Right lobe of liver (tissue), 6 donors: ENCODE results near the gene PIWIL4. TPM values are rescaled to one million over a fixed set of nuclear protein-coding genes. Genes with fewer than 3 reads are reported as not detected.
A peak's percentile ranks its signal among the peaks of the same experiment; 100 is the strongest.

Source experiments
- ATAC-seq, 4 donors: fragments of 200-7000 bp; cut with Tn5 transposase; one replicate each; pipeline ENCODE4 v1.9.1; 2020; ENCODE audit warnings: mild to moderate bottlenecking in 4 of 4, moderate library complexity in 4 of 4
- DNase-seq, 3 donors: peaks; one replicate each; pipeline ENCODE4 v3.0.0-alpha.2; 2020
- H3K27ac ChIP-seq, 3 donors: fragments of 200-600 bp; one replicate each; pipeline ENCODE4 v1.8.0; 2022
- H3K27me3 ChIP-seq, 2 donors: fragments of 200-600 bp; one replicate each; pipeline ENCODE4 v1.8.0; 2022
- H3K36me3 ChIP-seq, 4 donors: fragments of 200-600 bp; sonication (generic) in 1 of 4; one replicate each; pipeline versions ENCODE4 v1.5.1 to v1.8.0; 2017 to 2022; ENCODE audit warnings: control low read depth in 1 of 4
- H3K4me1 ChIP-seq, 4 donors: fragments of 200-600 bp; sonication (generic) in 1 of 4; one replicate each; pipeline versions ENCODE4 v1.5.1 to v1.8.0; 2017 to 2022; ENCODE audit warnings: control low read depth in 1 of 4
- H3K4me3 ChIP-seq, 3 donors: fragments of 200-600 bp; one replicate each; pipeline ENCODE4 v1.8.0; 2022
- H3K9me3 ChIP-seq, 4 donors: fragments of 200-600 bp; sonication (generic) in 1 of 4; one replicate each; pipeline versions ENCODE4 v1.5.1 to v1.8.0; 2017 to 2022; ENCODE audit warnings: control low read depth in 1 of 4
- CTCF ChIP-seq, 4 donors: fragments of 200-600 bp in 3 of 4; fragments of 450-650 bp in 1 of 4; IDR thresholded peaks; one replicate each; pipeline versions ENCODE4 v1.5.1 to v1.8.0; 2016 to 2022; ENCODE audit warnings: antibody characterized with exemption in 4 of 4, mild to moderate bottlenecking in 2 of 4
- POLR2A ChIP-seq: fragments of 450-650 bp; IDR thresholded peaks from one replicate; pipeline ENCODE4 v1.6.1; 2017; ENCODE audit warnings: antibody characterized with exemption, mild to moderate bottlenecking
- WGBS: methylation state at CpG from one replicate; pipeline ENCODE4 v1.1.6; 2018; ENCODE audit warnings: low coverage, low lambda C conversion rate; ENCODE audit not compliant: insufficient coverage; ENCODE audit errors: missing lambda C conversion rate; 5-methylcytosine and 5-hydroxymethylcytosine counted together
- intact Hi-C, 2 donors: fragments of 100-400 bp; cut with DNase I; formaldehyde crosslinking; loops; one replicate each; pipeline versions ENCODE4 v1.11.2 to v1.14.1; 2022
- total RNA-seq, 6 experiments: library from RNA; depleted of rRNA in 2 of 6; stranded (reverse); fragments of >200 nt in 2 of 6; fragmentation: NEBNext Ultra II Directional in 3 of 6; extraction: Animal tissue kit (Norgen Biotek cat#: 25700) in 3 of 6; gene quantifications; one replicate each; pipeline versions ENCODE4 v1.1.0 to v1.2.4, GENCODE V29; 2016 to 2023
- donor health status: DM: no; HTN: yes; CAD: no.
- donor health status: DM: no; HTN: no; CAD: no.
- donor health status: DM: no; HTN: no; CAD: no.
- donor health status: DM: no; HTN: yes; CAD: no.
- donor health status: DM: no; HTN: yes; CAD: no.

PIWIL4 gene
- total RNA-seq, 6 experiments from 2014 or later, result 0.12 to 0.71 (median 0.51) TPM

DNA sequence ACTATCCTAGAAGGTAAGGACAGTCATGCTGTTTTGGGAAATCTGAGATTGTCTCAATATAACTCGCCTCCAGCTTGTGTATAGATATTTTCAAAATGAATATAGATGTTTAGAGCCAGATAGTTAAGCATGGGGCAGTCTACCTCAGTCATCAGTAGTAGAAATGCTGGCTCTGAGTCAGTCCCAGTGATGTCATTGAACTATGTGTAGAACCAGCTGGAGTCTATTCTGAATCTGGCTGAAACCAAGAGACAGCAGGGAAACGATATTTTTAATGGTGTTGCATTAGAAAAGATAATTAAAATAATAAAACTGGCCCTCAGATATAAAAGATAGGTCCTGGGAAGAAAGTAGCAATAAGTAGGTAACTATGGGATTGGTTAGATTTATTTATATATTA lies 25.9 kb downstream of the PIWIL4 start:
- TF ChIP-seq POLR2A, result no peak
- no peak for TF ChIP-seq CTCF (IDR thresholded peaks at IDR 0.05)
- H3K4me3 ChIP-seq, result no peak overlapping the region
- H3K27me3 ChIP-seq, result no peaks in the 10 kb centered on the region
- no peaks in the 10 kb centered on the region for H3K9me3 ChIP-seq
- H3K27ac ChIP-seq, result no peak overlapping the region
- 60% methylated on average over 2 of the region's 2 CpGs for WGBS
- ATAC-seq, result peak in 1 of 4 donors; percentile 30
- intact Hi-C loops, result loop anchor here in 1 of 2 donors (10.0 kb wide), 1 partner anchor 68 kb away; no protein-coding TSS in a partner anchor
- no peaks in the 10 kb centered on the region for H3K4me1 ChIP-seq
- no peaks in the 10 kb centered on the region for H3K36me3 ChIP-seq
- DNase-seq, result no peak

DNA sequence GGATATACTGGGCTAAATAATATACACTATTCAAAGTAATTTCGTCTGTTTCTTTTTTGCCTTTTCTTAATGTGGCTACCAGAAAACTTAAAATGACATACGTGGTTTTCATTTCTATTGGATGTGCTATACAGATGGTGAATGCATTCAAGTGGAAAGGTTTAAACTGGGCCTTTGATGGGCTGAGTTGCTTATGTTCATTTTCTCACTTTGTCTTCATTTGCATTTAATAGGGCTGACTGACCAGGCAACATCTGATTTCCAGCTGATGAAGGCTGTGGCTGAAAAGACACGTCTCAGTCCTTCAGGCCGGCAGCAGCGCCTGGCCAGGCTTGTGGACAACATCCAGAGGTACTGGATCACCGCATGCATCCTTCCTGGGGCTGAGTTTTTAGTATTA lies 27.9 kb downstream of the PIWIL4 start:
- DNase-seq, result no peak
- WGBS, result 87% methylated on average over 6 of the region's 6 CpGs
- H3K27me3 ChIP-seq, result no peaks in the 10 kb centered on the region
- no peaks in the 10 kb centered on the region for H3K4me1 ChIP-seq
- H3K4me3 ChIP-seq, result no peak overlapping the region
- no peak for ATAC-seq
- TF ChIP-seq POLR2A (no peak), CTCF (IDR thresholded peaks at IDR 0.05) (no peak)
- H3K36me3 ChIP-seq, result no peaks in the 10 kb centered on the region
- H3K9me3 ChIP-seq, result no peaks in the 10 kb centered on the region
- intact Hi-C loops, result loop anchor here in 1 of 2 donors (10.0 kb wide), 1 partner anchor 70 kb away; no protein-coding TSS in a partner anchor
- H3K27ac ChIP-seq, result no peak overlapping the region

DNA sequence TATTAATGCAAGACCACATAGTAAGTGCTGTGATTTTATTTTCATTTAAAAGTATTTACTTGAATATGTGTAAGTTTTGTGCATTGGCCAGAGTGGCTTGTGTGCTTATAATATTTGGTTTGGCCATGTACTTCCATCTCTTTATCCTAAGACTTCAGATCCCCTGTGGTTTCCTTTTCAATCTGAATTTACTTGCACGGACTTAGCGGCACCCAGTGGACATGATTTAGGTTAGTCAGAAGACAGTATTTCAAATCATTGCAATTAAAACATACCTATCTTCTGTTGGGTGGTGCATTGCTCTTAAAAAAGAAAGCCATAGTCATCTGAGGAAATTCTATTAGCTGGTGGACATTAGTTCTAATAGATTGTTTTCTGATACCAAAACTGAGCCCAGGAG lies 30.7 kb downstream of the PIWIL4 start:
- H3K4me3 ChIP-seq, result no peak overlapping the region
- no peaks in the 10 kb centered on the region for H3K9me3 ChIP-seq
- H3K4me1 ChIP-seq, result peaks cover 0 to under 1% (median 0%) of the 10 kb centered on the region in 4 donors
- H3K36me3 ChIP-seq, result no peaks in the 10 kb centered on the region
- ATAC-seq, result no peak
- WGBS, result 52% methylated on average over 2 of the region's 2 CpGs
- no peak for DNase-seq
- TF ChIP-seq CTCF (IDR thresholded peaks at IDR 0.05), result peak in 3 of 4 donors; percentile 14 to 23 (median 19)
- no peak for TF ChIP-seq POLR2A
- intact Hi-C loops, result loop anchor here in 1 of 2 donors (10.0 kb wide), 1 partner anchor 73 kb away; no protein-coding TSS in a partner anchor
- no peaks in the 10 kb centered on the region for H3K27me3 ChIP-seq
- no peak overlapping the region for H3K27ac ChIP-seq

DNA sequence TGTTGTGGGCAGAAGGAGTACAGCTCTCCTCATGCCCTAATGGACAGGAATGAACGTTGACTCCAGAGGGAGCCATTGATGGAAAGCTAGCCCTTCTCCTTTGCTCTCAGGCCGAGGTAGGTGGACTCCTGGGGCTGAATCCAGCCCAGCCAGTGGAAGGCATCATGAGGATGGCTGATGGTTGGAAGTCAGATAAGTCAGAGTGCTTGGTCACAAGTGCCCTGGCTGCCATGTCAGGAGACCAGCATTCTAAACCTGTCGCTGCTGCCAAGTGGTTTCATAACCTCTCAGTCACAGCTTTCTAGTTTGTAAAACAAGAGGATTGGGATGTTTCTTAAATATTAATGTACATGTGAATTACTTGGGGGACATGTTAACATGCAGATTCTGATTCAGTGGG lies 32.3 kb downstream of the PIWIL4 start:
- ATAC-seq (no peak), DNase-seq (no peak)
- Histone ChIP-seq H3K27me3 (no peaks in the 10 kb centered on the region), H3K36me3 (no peaks in the 10 kb centered on the region), H3K9me3 (no peaks in the 10 kb centered on the region), H3K4me1 (peaks cover 0 to 4% (median 0%) of the 10 kb centered on the region in 4 donors), H3K4me3 (no peak overlapping the region), H3K27ac (no peak overlapping the region)
- intact Hi-C loops, result loop anchor here in 1 of 2 donors (10.0 kb wide), 1 partner anchor 75 kb away; no protein-coding TSS in a partner anchor
- TF ChIP-seq CTCF (IDR thresholded peaks at IDR 0.05) (no peak), POLR2A (no peak)
- 80% methylated on average over 1 of the region's 3 CpGs for WGBS
